ENCODE measurements around the gene GSTA4. TPM values are rescaled to one million over a fixed set of nuclear protein-coding genes. Genes with fewer than 3 reads are reported as not detected.
"Not testable (repeated sequence)": the region's sequence is repeated elsewhere in the genome, so short reads cannot be mapped to it uniquely, and the experiment has no call there.

The GSTA4 gene
- total RNA-seq, 1 experiment from 2014 or later: 25.1 TPM

DNA sequence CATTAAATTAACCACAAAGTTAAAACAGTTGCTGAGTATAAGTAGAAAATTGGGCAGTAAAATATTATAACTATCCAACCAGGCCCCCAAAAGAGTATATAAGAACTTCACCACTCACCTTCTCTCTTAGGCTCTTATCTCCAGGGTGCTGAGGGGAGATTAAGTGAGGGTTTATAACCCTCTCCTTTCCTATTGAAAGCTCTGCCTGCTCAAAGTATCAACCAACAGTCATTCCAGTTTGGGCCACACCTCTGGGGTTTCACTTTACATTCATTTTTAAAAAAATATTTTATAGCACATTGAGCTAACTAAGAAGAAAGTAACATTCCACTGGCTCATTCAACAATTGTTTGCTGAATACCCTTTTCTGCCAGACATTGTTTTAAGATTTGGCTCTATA lies 22.1 kb downstream of the GSTA4 start:
- no peak overlapping the region for H3K4me3 ChIP-seq (ENCODE audit: insufficient read depth, low read depth, low read length)
- no peak for DNase-seq
- H3K36me3 ChIP-seq (replicated peaks; ENCODE audit: control insufficient read depth, insufficient read depth, low read length): no peaks in the 10 kb centered on the region
- H3K27me3 ChIP-seq (ENCODE audit: control insufficient read depth, insufficient read depth, low read length): no peaks in the 10 kb centered on the region

DNA sequence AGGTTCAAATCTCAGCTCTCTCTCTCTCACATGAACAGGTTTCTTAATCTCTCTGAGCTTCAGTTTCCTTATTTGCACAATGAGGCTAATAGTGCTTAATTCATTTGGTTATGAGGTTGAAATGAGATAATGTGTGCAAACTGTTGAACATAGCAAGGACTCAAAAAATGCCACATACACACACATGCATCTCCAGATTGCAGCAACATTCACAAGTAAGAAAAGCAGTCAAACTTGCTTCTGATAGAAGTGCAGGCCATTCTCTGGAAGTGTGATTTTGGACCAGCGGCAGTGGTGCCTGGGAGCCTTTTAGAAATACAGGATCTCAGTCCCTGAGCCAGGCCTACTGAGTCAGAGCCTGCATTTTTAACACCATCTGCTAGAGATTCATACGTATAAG lies 25.7 kb downstream of the GSTA4 start:
- Histone ChIP-seq H3K4me3 (ENCODE audit: insufficient read depth, low read depth, low read length) (no peak overlapping the region), H3K36me3 (replicated peaks; ENCODE audit: control insufficient read depth, insufficient read depth, low read length) (no peaks in the 10 kb centered on the region)
- no peak for DNase-seq

DNA sequence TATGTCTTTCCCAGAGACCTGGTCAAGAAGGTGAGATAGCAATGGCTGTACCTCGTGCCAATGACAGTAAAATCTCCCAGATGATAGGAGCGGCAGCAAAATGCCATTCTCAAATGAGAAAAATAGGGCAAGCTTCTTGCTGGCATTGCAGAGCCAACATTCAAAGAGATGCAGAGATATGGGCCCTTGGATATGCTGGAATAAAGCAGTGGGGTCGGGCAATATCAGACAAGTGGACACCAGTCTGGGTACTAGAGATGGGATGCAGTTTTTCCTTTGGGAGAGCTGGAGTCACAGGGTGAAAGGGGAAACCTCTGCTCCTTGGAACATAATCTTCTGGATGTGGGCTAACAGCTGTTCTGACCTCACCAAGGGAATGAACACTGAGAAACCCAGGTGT lies 29.0 kb downstream of the GSTA4 start:
- Histone ChIP-seq H3K27me3 (ENCODE audit: control insufficient read depth, insufficient read depth, low read length) (peaks cover 3% of the 10 kb centered on the region), H3K4me3 (ENCODE audit: insufficient read depth, low read depth, low read length) (no peak overlapping the region), H3K36me3 (replicated peaks; ENCODE audit: control insufficient read depth, insufficient read depth, low read length) (no peaks in the 10 kb centered on the region)
- no peak for DNase-seq

More for the DNA sequence above, 25.7 kb downstream of the GSTA4 start:
- H3K27me3 ChIP-seq (ENCODE audit: control insufficient read depth, insufficient read depth, low read length): no peaks in the 10 kb centered on the region

DNA sequence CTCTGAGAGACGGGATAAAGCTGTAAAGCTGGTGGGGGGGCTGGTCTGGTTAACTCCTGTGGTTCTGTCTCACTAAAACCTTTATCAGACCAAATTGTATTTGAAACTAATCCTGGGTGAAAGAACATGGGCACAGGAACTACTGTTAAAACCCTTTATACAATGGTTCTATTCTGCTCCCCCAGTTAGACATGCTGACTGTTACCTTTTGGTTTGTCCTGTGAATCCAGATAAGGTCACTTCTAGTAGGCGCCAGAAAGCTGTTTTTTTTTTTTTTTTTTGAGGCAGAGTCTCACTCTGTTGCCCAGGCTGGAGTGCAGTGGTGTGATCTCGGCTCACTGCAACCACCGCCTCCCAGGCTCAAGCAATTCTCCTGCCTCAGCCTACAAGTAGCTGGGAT lies 29.7 kb downstream of the GSTA4 start:
- peaks cover 3% of the 10 kb centered on the region for H3K27me3 ChIP-seq (ENCODE audit: control insufficient read depth, insufficient read depth, low read length)
- no peaks in the 10 kb centered on the region for H3K36me3 ChIP-seq (replicated peaks; ENCODE audit: control insufficient read depth, insufficient read depth, low read length)
- H3K4me3 ChIP-seq (ENCODE audit: insufficient read depth, low read depth, low read length): no peak overlapping the region
- no peak for DNase-seq

DNA sequence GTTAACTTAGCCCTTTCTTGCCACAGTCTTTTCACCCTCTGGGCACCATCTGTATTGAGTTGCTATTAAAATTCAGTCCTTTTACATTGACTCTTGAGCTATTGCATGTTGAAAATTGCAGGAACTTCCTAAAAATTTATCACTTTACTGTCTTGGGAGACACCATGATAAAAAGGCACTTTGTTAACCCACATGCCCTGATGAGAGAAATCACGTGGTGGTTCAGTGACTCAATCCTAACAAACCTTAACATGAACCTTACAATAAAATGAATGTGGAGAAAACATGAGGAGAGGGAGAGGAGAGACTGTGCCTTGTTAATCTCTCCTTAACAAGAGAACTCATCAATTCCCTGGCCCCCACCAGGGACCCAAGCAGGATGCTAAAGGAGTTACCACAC lies 30.8 kb downstream of the GSTA4 start:
- peaks cover 3% of the 10 kb centered on the region for H3K27me3 ChIP-seq (ENCODE audit: control insufficient read depth, insufficient read depth, low read length)
- no peak for DNase-seq
- H3K36me3 ChIP-seq (replicated peaks; ENCODE audit: control insufficient read depth, insufficient read depth, low read length): no peaks in the 10 kb centered on the region
- no peak overlapping the region for H3K4me3 ChIP-seq (ENCODE audit: insufficient read depth, low read depth, low read length)

DNA sequence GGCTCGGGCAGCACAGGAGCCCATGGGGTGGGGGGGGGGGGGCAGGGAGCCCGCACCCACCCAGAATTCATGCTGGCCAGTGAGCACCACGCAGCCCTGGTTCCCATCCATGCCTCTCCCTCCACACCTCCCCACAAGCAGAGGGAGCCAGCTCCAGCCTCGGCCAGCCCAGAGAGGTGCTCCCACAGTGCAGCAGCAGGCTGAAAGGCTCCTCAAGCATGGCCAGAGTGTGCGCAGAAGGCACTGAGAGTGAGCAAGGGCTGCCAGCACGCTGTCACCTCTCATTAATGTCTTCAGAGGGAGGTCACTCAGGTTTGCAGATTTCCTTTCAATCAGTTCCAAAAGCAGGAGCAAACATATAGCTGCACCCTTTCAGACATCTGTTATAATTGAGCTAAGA lies 32.4 kb downstream of the GSTA4 start:
- Histone ChIP-seq H3K36me3 (replicated peaks; ENCODE audit: control insufficient read depth, insufficient read depth, low read length) (no peaks in the 10 kb centered on the region), H3K27me3 (ENCODE audit: control insufficient read depth, insufficient read depth, low read length) (peaks cover 3% of the 10 kb centered on the region), H3K4me3 (ENCODE audit: insufficient read depth, low read depth, low read length) (no peak overlapping the region)
- DNase-seq: no peak

DNA sequence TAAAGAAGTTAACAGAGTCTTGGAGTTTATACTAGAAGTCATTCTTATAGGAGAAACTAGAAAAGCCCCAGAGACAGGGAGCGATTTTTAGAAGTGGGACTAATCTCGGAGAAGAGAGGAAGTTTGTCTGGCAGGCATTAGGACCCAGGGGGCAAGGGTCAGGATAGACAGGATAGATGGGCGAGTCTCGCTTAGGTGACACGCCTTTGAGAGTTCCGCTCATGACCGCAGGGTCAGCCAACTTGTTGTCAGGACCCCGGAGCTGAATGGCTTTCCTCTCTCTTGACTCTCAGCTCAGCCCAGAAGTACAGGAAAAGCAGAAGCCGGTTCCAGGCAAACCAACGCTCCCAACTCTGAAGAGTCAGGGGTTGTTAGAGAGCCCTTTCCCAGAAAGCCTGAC lies 34.1 kb downstream of the GSTA4 start:
- peak overlapping the region; percentile 22; the same call in 1 of the 2 replicates for H3K4me3 ChIP-seq (ENCODE audit: insufficient read depth, low read depth, low read length)
- peak; percentile 30 for DNase-seq
- not testable (repeated sequence) for H3K27me3 ChIP-seq (ENCODE audit: control insufficient read depth, insufficient read depth, low read length); H3K36me3 ChIP-seq (replicated peaks; ENCODE audit: control insufficient read depth, insufficient read depth, low read length)

DNA sequence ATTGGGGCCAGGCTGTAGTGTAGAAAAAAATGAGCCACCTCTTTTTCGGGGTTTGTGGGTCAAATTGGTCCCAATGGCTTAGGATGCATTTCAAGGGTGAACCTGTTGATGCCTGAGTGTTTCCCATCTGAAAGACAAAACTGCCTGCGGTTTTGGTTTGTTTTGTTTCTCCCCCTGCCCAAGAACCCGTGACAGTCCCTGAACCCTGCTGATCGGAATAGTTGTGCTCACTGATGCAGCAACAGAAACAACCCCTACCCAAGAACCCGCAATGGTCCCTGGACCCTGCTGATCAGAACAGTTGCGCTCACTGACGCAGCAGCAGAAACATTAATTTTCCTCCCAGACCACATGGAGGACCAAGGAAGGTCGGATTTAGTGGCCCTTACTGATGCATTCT lies 34.9 kb downstream of the GSTA4 start:
- H3K27me3 ChIP-seq (ENCODE audit: control insufficient read depth, insufficient read depth, low read length); DNase-seq; H3K4me3 ChIP-seq (ENCODE audit: insufficient read depth, low read depth, low read length); H3K36me3 ChIP-seq (replicated peaks; ENCODE audit: control insufficient read depth, insufficient read depth, low read length): not testable (repeated sequence)

DNA sequence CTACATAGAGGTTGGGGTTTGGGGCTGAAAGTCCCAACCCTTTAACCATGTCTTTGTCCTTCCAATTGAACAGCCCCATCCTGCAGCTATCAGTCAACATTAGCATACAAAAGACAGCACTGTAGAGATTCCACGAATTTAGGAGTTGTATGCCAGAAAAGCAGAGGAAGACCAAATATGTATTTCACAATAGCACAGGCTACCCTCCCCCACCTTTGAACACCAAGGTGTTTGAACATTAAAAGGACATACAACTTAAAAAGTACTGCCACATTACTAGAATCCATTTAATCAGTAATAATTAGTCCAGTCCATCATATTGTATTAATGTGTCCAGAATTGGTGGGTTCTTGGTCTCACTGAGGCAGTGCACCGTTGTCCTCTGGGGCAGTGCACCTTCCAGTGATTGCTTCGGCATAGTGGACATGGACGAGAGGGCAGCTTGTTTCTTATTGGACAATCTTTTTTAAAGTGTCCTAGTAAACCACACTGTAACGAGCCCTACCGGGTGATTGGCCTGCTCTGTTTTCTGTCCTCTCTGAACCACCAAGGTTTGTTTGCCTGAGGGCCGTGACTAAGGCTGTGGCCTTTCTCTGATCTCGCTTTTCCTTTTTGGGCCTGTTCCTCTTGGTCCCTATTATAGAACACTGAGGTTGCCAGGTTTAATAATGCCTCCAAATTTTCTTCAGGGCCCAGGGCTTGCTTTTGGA lies 36.4 kb downstream of the GSTA4 start:
- Histone ChIP-seq H3K36me3 (replicated peaks; ENCODE audit: control insufficient read depth, insufficient read depth, low read length) (no peaks in the 10 kb centered on the region), H3K4me3 (ENCODE audit: insufficient read depth, low read depth, low read length) (no peak overlapping the region), H3K27me3 (ENCODE audit: control insufficient read depth, insufficient read depth, low read length) (peaks cover 3% of the 10 kb centered on the region)
- DNase-seq: no peak

DNA sequence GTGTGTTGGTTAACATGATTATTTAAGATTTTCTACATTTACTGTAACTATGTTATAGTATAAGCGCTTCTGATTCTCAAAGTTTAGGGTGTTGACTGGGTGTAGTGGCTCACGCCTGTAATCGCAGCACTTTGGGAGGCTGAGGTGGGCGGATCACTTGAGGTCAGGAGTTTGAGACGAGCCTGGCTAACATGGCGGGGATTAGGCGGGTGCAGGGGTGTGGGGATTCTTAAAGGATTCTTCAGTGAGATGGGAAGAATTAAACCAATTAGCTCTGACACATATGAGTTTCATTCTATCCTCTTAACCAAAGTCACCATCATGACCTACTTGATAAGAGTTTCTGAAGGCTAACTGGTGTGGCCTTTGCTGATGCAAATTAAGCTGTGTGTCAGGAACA lies 39.2 kb downstream of the GSTA4 start:
- Histone ChIP-seq H3K36me3 (replicated peaks; ENCODE audit: control insufficient read depth, insufficient read depth, low read length) (no peaks in the 10 kb centered on the region), H3K4me3 (ENCODE audit: insufficient read depth, low read depth, low read length) (no peak overlapping the region), H3K27me3 (ENCODE audit: control insufficient read depth, insufficient read depth, low read length) (no peaks in the 10 kb centered on the region)
- no peak for DNase-seq

DNA sequence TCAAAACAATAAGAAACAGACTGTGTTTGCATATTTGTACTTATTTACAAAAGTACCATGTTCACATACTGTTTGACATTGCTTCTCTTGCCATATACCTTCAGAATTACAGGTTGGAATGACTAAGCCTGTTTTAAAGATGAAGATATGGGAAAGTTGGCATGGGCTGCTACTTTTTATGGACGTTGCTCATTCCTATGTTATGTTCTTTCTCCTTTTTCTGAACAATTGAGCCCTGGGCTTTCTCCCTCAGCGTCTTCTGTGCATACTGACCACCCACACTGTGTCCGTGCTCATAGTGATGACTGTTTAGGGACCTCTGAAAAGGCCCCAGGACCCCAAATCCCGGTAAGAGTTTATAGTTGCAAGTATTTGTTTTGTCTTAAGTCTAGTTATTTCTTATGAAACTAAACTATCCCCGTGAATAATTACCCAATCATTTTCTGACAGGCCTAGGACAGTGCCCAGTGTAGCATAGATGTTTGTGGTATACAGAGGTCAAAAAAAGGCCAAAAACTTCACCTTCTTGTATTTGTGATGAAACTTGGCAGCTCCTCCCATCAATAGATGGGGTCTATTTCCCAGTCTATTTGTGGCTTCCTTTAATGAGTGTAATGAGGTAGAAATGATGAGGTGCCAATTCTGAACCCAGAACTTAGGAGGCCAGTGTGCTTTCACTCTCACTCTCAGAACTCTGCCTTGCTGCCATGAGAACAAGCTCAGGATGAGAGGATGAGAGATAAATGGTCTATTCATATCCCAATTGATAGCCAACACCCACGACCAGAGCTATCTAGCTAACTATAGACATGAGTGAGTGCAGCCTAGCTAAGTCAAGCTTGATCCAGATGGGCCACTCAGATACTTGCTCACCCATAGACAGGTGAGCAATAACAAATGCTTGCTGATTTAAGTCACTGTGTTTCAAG lies 40.9 kb downstream of the GSTA4 start:
- H3K4me3 ChIP-seq (ENCODE audit: insufficient read depth, low read depth, low read length): no peak overlapping the region
- H3K27me3 ChIP-seq (ENCODE audit: control insufficient read depth, insufficient read depth, low read length): no peaks in the 10 kb centered on the region
- DNase-seq: no peak

DNA sequence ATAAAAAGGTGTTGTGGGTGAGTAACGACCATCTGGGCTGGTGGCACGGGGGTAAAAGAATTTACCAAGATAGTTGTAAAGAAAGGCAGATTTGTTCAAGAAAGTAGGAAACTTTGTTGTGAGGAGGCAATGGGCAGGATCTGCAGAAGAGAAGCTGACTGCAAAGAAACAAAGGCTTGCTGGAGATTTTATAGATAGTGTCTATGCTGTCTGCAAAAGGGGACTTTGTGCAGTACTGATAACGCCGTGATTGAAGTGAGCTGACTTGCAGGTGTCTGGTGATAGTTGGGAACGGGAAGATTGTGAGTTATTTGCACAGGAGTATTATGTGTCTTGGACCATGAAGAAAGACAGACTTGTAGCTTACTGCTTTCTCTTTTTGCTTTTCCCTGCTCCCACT lies 48.8 kb downstream of the GSTA4 start:
- Histone ChIP-seq H3K36me3 (replicated peaks; ENCODE audit: control insufficient read depth, insufficient read depth, low read length) (no peaks in the 10 kb centered on the region), H3K27me3 (ENCODE audit: control insufficient read depth, insufficient read depth, low read length) (no peaks in the 10 kb centered on the region), H3K4me3 (ENCODE audit: insufficient read depth, low read depth, low read length) (no peak overlapping the region)
- no peak for DNase-seq

More for the DNA sequence above, 40.9 kb downstream of the GSTA4 start:
- no peaks in the 10 kb centered on the region for H3K36me3 ChIP-seq (replicated peaks; ENCODE audit: control insufficient read depth, insufficient read depth, low read length)

DNA sequence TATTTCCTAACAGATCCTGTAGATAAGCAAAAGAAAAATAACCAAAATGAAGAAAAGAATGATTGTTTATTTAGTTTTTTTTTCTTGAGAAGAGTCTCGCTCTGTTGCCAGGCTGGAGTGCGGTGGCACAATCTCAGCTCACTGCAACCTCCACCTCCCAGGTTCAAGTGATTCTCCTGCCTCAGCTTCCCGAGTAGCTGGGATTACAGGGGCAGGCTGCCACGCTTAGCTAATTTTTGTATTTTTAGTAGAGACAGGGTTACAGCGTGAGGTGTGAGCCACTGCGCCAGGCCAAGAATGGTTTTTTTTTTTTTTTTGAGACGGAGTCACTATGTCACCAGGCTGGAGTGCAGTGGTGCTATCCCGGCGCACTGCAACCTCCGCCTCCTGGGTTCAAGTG lies 52.3 kb downstream of the GSTA4 start:
- H3K36me3 ChIP-seq (replicated peaks; ENCODE audit: control insufficient read depth, insufficient read depth, low read length); H3K4me3 ChIP-seq (ENCODE audit: insufficient read depth, low read depth, low read length); DNase-seq; H3K27me3 ChIP-seq (ENCODE audit: control insufficient read depth, insufficient read depth, low read length): not testable (repeated sequence)

DNA sequence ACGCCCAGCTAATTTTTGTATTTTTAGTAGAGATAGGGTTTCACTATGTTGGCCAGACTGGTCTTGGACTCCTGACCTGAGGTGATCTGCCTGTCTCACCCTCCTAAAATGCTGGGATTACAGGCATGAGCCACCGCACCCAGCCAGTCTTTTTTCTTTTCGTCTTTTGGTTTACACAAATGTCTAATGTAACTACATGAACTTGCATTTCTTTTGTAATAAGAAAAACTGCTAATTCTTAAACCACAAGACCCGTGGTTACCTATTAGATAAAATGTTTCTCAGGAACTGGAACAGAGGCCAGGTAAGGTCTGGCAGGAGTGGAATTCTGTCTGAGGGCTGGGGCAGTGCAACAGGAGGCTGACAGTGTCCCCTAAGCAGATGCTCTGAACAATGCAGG lies 52.9 kb downstream of the GSTA4 start:
- Histone ChIP-seq H3K4me3 (ENCODE audit: insufficient read depth, low read depth, low read length) (no peak overlapping the region), H3K27me3 (ENCODE audit: control insufficient read depth, insufficient read depth, low read length) (no peaks in the 10 kb centered on the region), H3K36me3 (replicated peaks; ENCODE audit: control insufficient read depth, insufficient read depth, low read length) (no peaks in the 10 kb centered on the region)
- no peak for DNase-seq

DNA sequence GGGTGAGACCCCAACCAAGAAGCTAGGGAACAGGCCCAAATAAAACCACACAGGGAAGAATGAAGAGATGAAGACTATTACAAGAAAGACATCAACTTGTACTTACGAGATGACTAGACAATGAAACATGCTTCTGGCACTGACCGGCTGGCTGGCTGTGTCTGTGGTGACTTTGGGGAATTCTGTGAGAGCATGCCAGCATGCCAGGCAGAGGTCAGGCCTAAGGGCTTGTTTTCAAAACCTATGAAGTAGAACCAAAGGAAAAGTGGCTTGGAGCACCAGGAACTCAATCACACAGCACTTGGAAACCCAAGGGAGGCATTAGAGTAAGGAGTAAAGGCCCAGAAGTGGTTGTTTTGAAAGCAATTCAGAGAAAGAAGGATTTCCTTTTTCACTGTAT lies 57.2 kb downstream of the GSTA4 start:
- DNase-seq: no peak
- no peaks in the 10 kb centered on the region for H3K36me3 ChIP-seq (replicated peaks; ENCODE audit: control insufficient read depth, insufficient read depth, low read length)
- no peaks in the 10 kb centered on the region for H3K27me3 ChIP-seq (ENCODE audit: control insufficient read depth, insufficient read depth, low read length)
- H3K4me3 ChIP-seq (ENCODE audit: insufficient read depth, low read depth, low read length): no peak overlapping the region

All from H7 (cell line).